NCI-H146 treated with DMSO at 0.1 percent for 48 hours (cell line): ENCODE results near the gene NDUFAF5.

Experiments used
- DNase-seq: peaks from one replicate; lab custom pipeline; 2025; ENCODE audit not compliant: unreplicated experiment; lab: John Stamatoyannopoulos, UW

NDUFAF5 gene

GRCh38 chr20:13775867-13776266, 9.0 kb upstream of the NDUFAF5 start:
- DNase-seq, result no peak

DNA sequence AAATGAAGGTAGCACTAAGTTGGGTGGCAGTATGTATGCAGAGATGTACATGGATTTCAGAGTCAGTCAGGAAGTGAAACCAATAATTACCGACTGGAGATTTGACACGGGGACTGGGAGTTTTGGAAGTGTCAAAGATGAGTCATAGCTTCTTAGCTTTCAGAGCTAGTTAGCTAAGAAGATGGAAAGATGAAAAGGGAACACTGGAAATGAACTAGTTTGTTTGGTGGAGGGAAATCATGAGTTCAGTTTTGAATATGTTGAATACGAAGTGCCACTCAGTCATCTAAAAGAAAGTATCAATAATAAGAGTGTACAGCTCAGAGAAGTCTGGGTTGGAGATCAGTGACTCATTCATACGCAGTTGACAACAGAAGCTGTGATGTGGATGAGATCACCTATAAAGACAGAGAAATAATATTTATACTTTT, 7.6 kb upstream of the NDUFAF5 start:
- DNase-seq, result no peak

GRCh38 chr20:13778827-13779226, 6.0 kb upstream of the NDUFAF5 start:
- DNase-seq, result no peak

GRCh38 chr20:13783528-13783927, 1.3 kb upstream of the NDUFAF5 start:
- no peak for DNase-seq

- DNase-seq, result no peak
Measured at GRCh38 chr20:13784271-13784892, 446 bp upstream of the NDUFAF5 start.

DNA sequence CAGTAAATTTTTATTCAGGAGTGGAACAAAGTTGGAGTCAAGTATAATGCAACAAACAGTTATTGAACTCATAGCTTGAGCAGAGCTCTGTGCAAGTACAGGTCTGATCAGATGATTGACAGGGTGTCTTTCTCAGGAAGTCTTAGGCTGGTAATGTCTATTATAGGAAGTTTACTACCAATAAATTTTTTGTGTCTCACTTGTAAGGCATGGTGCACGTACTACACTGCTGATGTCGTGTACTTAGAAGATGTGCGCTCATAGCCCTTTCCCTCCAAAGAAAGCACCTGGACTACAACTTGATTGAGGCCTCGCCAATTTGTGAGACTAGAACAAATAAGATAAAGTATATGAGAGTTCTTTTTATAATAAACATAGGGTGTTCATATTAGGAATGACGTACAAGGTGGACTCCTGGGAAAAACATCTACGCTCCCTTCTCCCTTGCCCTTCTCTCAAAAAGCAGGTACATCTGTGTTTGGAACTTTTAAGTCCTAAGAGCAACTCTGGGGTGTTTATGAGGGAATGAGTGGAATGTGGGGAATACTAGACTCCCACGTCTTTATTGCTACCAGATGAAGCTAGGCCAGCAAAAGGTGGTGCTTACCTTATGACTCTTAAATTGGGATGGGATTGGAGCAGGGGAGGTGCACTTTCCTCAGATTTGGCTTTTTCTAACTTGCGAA, 1.5 kb downstream of the NDUFAF5 start:
- no peak for DNase-seq

- DNase-seq, result no peak
Measured at GRCh38 chr20:13788167-13788834, 3.5 kb downstream of the NDUFAF5 start.

- no peak for DNase-seq
Measured at GRCh38 chr20:13790708-13791107, 5.9 kb downstream of the NDUFAF5 start.

- no peak for DNase-seq
Measured at GRCh38 chr20:13791540-13792459, 7.0 kb downstream of the NDUFAF5 start.

GRCh38 chr20:13793001-13793400, 8.2 kb downstream of the NDUFAF5 start:
- DNase-seq, result no peak

- no peak for DNase-seq
Measured at GRCh38 chr20:13794667-13795066, 9.8 kb downstream of the NDUFAF5 start.

GRCh38 chr20:13799040-13799439, 14.2 kb downstream of the NDUFAF5 start:
- DNase-seq, result no peak

DNA sequence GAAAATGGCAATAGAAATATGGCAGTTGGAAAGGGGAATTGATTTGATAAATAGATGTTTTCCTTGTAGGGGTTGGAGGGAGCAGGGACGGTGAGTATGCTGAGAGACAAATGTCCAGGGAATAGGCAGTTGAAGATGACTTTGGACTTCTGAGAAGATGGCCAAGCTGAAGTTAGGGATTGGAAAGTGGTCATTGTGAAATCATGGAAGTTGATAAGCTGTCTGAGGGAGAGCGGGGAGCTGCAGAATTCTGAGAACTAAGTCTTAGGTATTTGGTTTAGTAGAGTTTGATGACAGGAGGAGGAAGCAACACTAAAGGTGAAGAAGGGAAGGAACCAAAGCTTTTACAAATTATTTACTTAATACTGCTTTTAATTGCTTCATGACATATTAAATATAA, 15.1 kb downstream of the NDUFAF5 start:
- no peak for DNase-seq

DNA sequence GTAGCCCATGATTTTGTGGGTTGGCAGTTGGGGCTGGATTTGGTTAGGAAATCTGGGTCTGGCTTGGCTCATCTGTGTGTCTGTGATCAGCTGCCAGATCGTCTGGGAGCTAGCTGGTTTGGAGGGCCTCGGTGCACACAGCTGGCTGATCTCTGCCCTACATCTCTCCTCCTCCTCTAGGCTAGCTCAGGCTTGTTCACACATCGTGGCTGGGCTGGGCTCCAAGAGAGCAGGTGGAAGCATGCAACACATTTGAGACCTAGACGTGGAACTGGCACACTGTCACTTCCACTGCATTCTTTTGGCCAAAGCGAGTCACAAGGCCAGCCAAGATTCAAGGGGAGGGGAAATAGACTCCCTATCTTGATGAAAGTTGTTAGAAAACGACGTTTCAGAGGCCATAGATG, 15.9 kb downstream of the NDUFAF5 start:
- no peak for DNase-seq

GRCh38 chr20:13809373-13809772, 24.5 kb downstream of the NDUFAF5 start:
- DNase-seq, result no peak

- no peak for DNase-seq
Measured at GRCh38 chr20:13809855-13810254, 25.0 kb downstream of the NDUFAF5 start.

- DNase-seq, result no peak
Measured at GRCh38 chr20:13810446-13810845, 25.6 kb downstream of the NDUFAF5 start.

GRCh38 chr20:13813910-13814309, 29.1 kb downstream of the NDUFAF5 start:
- no peak for DNase-seq

DNA sequence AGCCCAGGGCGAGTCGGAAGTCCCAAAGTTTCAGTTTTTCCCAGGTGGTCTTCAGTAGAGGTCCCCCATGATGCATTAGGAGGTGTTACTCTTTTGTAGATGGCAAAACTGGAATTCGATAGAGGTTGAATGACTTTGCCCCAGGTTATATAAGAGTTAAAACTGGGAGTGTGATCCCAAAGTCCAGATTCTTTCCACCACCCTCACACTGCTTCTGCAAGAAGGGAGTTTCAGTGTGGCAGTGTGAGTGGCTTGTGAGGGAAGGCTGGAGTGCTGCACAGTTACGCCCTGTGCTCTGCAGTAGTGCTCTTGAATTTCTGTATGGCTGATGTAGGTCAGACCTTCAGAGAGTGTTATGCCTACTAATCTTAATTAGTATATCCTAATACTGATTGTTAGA, 29.8 kb downstream of the NDUFAF5 start:
- no peak for DNase-seq

- DNase-seq, result no peak
Measured at GRCh38 chr20:13816757-13817156, 31.9 kb downstream of the NDUFAF5 start.

- DNase-seq, result no peak
Measured at GRCh38 chr20:13817342-13817741, 32.5 kb downstream of the NDUFAF5 start.
